ENCODE data around the gene CLSTN3. TPM values are rescaled to one million over a fixed set of nuclear protein-coding genes. Genes with fewer than 3 reads are reported as not detected.

Gene CLSTN3
- total and polyA plus RNA-seq, 7 donors = 3.7 to 41.5 (median 12.6) TPM

GRCh38 chr12:7203109-7203508 is 72.9 kb downstream of the CLSTN3 start:
- intact Hi-C loops (cut with DNase I) = no loop called here
- H3K36me3 ChIP-seq = peaks cover 17 to 82% (median 41%) of the 10 kb centered on the region in 4 donors
- no peak overlapping the region for H3K27ac ChIP-seq
- H3K9me3 ChIP-seq = no peaks in the 10 kb centered on the region
- DNase-seq = no peak
- no peak for TF ChIP-seq CTCF (IDR thresholded peaks at IDR 0.05)
- no peak for TF ChIP-seq EP300 (IDR thresholded peaks at IDR 0.05)
- no peaks in the 10 kb centered on the region for H3K4me1 ChIP-seq
- H3K27me3 ChIP-seq = no peaks in the 10 kb centered on the region
- WGBS, 2 donors = 91 to 95% methylated on average over 4 of the region's 4 CpGs
- H3K4me3 ChIP-seq = no peak overlapping the region

- H3K9me3 ChIP-seq = no peaks in the 10 kb centered on the region
- DNase-seq = no peak
- H3K36me3 ChIP-seq = peaks cover 35 to 94% (median 59%) of the 10 kb centered on the region in 4 donors
- no peak overlapping the region for H3K27ac ChIP-seq
- intact Hi-C loops (cut with DNase I) = no loop called here
- H3K27me3 ChIP-seq = no peaks in the 10 kb centered on the region
- H3K4me1 ChIP-seq = no peaks in the 10 kb centered on the region
- no peak for TF ChIP-seq EP300 (IDR thresholded peaks at IDR 0.05)
- no peak for TF ChIP-seq CTCF (IDR thresholded peaks at IDR 0.05)
- TF ChIP-seq POLR2A (IDR thresholded peaks at IDR 0.05) = no peak
- no peak for TF ChIP-seq POLR2AphosphoS5 (IDR thresholded peaks at IDR 0.05)
- H3K4me3 ChIP-seq = no peak overlapping the region
These were observed 74.9 kb downstream of the CLSTN3 start for GRCh38 chr12:7205091-7205490.

GRCh38 chr12:7206691-7207090 is 76.5 kb downstream of the CLSTN3 start:
- Histone ChIP-seq H3K27ac (no peak overlapping the region), H3K4me1 (no peaks in the 10 kb centered on the region), H3K27me3 (no peaks in the 10 kb centered on the region), H3K9me3 (no peaks in the 10 kb centered on the region), H3K4me3 (no peak overlapping the region), H3K36me3 (peaks cover 37 to 100% (median 65%) of the 10 kb centered on the region in 4 donors)
- intact Hi-C loops (cut with DNase I) = no loop called here
- TF ChIP-seq POLR2A (IDR thresholded peaks at IDR 0.05) (no peak), CTCF (IDR thresholded peaks at IDR 0.05) (no peak), EP300 (IDR thresholded peaks at IDR 0.05) (no peak)
- DNase-seq = no peak
- WGBS, 2 donors = 86 to 88% methylated on average over 3 of the region's 3 CpGs

GRCh38 chr12:7207866-7208625 is 77.9 kb downstream of the CLSTN3 start:
- H3K27ac ChIP-seq = no peak overlapping the region
- H3K4me3 ChIP-seq = no peak overlapping the region
- intact Hi-C loops (cut with DNase I) = no loop called here
- H3K27me3 ChIP-seq = no peaks in the 10 kb centered on the region
- 95 to 96% methylated on average over 10 of the region's 10 CpGs for WGBS, 2 donors
- peaks cover 0 to 3% (median 1%) of the 10 kb centered on the region in 4 donors for H3K9me3 ChIP-seq
- no peaks in the 10 kb centered on the region for H3K4me1 ChIP-seq
- no peak for DNase-seq
- TF ChIP-seq CTCF (IDR thresholded peaks at IDR 0.05) = no peak
- no peak for TF ChIP-seq POLR2AphosphoS5 (IDR thresholded peaks at IDR 0.05)
- TF ChIP-seq EP300 (IDR thresholded peaks at IDR 0.05) = no peak
- H3K36me3 ChIP-seq = peaks cover 32 to 94% (median 54%) of the 10 kb centered on the region in 4 donors

Small RNA genes lying within 50 kb of the gene (small RNA-seq; reads per million reads assigned to genes)
- 0 reads per million in 3 donors for gene RNU6-485P

Other genes starting within 250 kb of the CLSTN3 start
- gene LRRC23, start 225.5 kb upstream of the CLSTN3 start, total RNA-seq = 10 to 100 TPM; 12.2 to 21.0 (median 13.5) TPM
- gene LRRC23, start 225.5 kb upstream of the CLSTN3 start, polyA plus RNA-seq = 10 to 100 TPM in 1 of 3 donors, 1 to 10 TPM in 2; 5.3 to 11.4 (median 5.5) TPM
- 10 to 100 TPM; 26.3 to 37.5 (median 35.0) TPM for gene ENO2, start 215.8 kb upstream of the CLSTN3 start, total RNA-seq
- gene ENO2, start 215.8 kb upstream of the CLSTN3 start, polyA plus RNA-seq = 10 to 100 TPM in 1 of 3 donors, 1 to 10 TPM in 2; 1.8 to 15.6 (median 3.0) TPM
- gene ATN1, start 202.4 kb upstream of the CLSTN3 start, total RNA-seq = 100 to 1,000 TPM in 1 of 4 donors, 10 to 100 TPM in 3; 46.4 to 138 (median 60.3) TPM
- gene ATN1, start 202.4 kb upstream of the CLSTN3 start, polyA plus RNA-seq = 10 to 100 TPM; 30.1 to 78.8 (median 33.0) TPM
- gene RNU7-1, start 186.6 kb upstream of the CLSTN3 start, total RNA-seq = not detected
- gene RNU7-1, start 186.6 kb upstream of the CLSTN3 start, polyA plus RNA-seq = not detected
- gene C12orf57, start 186.3 kb upstream of the CLSTN3 start, total RNA-seq = 100 to 1,000 TPM; 465 to 697 (median 652) TPM
- gene C12orf57, start 186.3 kb upstream of the CLSTN3 start, polyA plus RNA-seq = 100 to 1,000 TPM; 305 to 810 (median 418) TPM
- 10 to 100 TPM in 3 of 4 donors, 1 to 10 TPM in 1; 5.3 to 13.6 (median 11.8) TPM for gene PTPN6, start 179.0 kb upstream of the CLSTN3 start, total RNA-seq
- gene PTPN6, start 179.0 kb upstream of the CLSTN3 start, polyA plus RNA-seq = 10 to 100 TPM; 42.1 to 92.4 (median 67.3) TPM
- gene PHB2, start 159.7 kb upstream of the CLSTN3 start, total RNA-seq = 100 to 1,000 TPM; 211 to 327 (median 285) TPM
- gene PHB2, start 159.7 kb upstream of the CLSTN3 start, polyA plus RNA-seq = 100 to 1,000 TPM; 180 to 283 (median 184) TPM
- 10 to 100 TPM; 18.8 to 32.3 (median 22.7) TPM for gene EMG1, start 159.5 kb upstream of the CLSTN3 start, total RNA-seq
- gene EMG1, start 159.5 kb upstream of the CLSTN3 start, polyA plus RNA-seq = 10 to 100 TPM; 19.2 to 33.0 (median 21.3) TPM
- gene LPCAT3, start 111.9 kb upstream of the CLSTN3 start, total RNA-seq = 10 to 100 TPM; 18.6 to 27.0 (median 25.4) TPM
- gene LPCAT3, start 111.9 kb upstream of the CLSTN3 start, polyA plus RNA-seq = 10 to 100 TPM in 2 of 3 donors, 1 to 10 TPM in 1; 7.8 to 47.9 (median 16.9) TPM
- 100 to 1,000 TPM; 420 to 622 (median 463) TPM for gene C1S, start 69.7 kb upstream of the CLSTN3 start, total RNA-seq
- gene C1S, start 69.7 kb upstream of the CLSTN3 start, polyA plus RNA-seq = 100 to 1,000 TPM in 1 of 3 donors, 10 to 100 TPM in 2; 15.5 to 244 (median 52.9) TPM
- 100 to 1,000 TPM; 328 to 493 (median 467) TPM for gene C1R, start 37.9 kb upstream of the CLSTN3 start, total RNA-seq
- 100 to 1,000 TPM in 1 of 3 donors, 10 to 100 TPM in 2; 23.8 to 257 (median 54.1) TPM for gene C1R, start 37.9 kb upstream of the CLSTN3 start, polyA plus RNA-seq
- gene C1RL, start 21.2 kb upstream of the CLSTN3 start, total RNA-seq = 10 to 100 TPM; 44.2 to 82.6 (median 65.3) TPM
- gene C1RL, start 21.2 kb upstream of the CLSTN3 start, polyA plus RNA-seq = 10 to 100 TPM in 2 of 3 donors, 1 to 10 TPM in 1; 9.9 to 45.5 (median 12.0) TPM
- gene RBP5, start 1.5 kb upstream of the CLSTN3 start, total RNA-seq = under 1 TPM in 1 of 4 donors, not detected in 3; 0.71 TPM
- 10 to 100 TPM in 1 of 3 donors, 1 to 10 TPM in 2; 3.7 to 30.9 (median 4.2) TPM for gene RBP5, start 1.5 kb upstream of the CLSTN3 start, polyA plus RNA-seq
- 10 to 100 TPM; 22.7 to 48.5 (median 35.3) TPM for gene PEX5, start 59.3 kb downstream of the CLSTN3 start, total RNA-seq
- gene PEX5, start 59.3 kb downstream of the CLSTN3 start, polyA plus RNA-seq = 10 to 100 TPM; 13.9 to 29.9 (median 27.0) TPM
- gene ACSM4, start 173.7 kb downstream of the CLSTN3 start, total RNA-seq = not detected
- gene ACSM4, start 173.7 kb downstream of the CLSTN3 start, polyA plus RNA-seq = not detected